K562 (cell line): ENCODE data around the gene GPSM3. TPM values are rescaled to one million over a fixed set of nuclear protein-coding genes. Genes with fewer than 3 reads are reported as not detected.

Experiments used
- BRD9 ChIP-seq: fragments of 450-650 bp; IDR thresholded peaks from 2 replicates; pipeline ENCODE4 v1.6.1; 2018; ENCODE audit warnings: low read depth; ENCODE audit not compliant: partially characterized antibody
- CHD1 ChIP-seq: fragments of 200-600 bp; sonication (generic); IDR thresholded peaks from one replicate; pipeline ENCODE4 v1.6.1; 2012; ENCODE audit warnings: mild to moderate bottlenecking, moderate library complexity, low read length, inconsistent platforms
- EP400 ChIP-seq: fragments of 450-650 bp; IDR thresholded peaks from 2 replicates; pipeline ENCODE4 v1.6.1; 2017; ENCODE audit warnings: antibody characterized with exemption, mild to moderate bottlenecking, moderate library complexity
- HLTF ChIP-seq: fragments of 450-650 bp; IDR thresholded peaks from 2 replicates; pipeline ENCODE4 v1.6.1; 2016
- MIER1 ChIP-seq: fragments of 450-650 bp; IDR thresholded peaks from 2 replicates; pipeline ENCODE4 v1.6.1; 2016; ENCODE audit warnings: antibody characterized with exemption, mild to moderate bottlenecking, low read depth
- NR2C2 ChIP-seq, 2 experiments: fragments of 200-800 bp in 1 of 2; sonication (Bioruptor generic) in 1 of 2; sonication (generic) in 1 of 2; formaldehyde crosslinking in 1 of 2; IDR thresholded peaks; 2 replicates each; pipeline versions ENCODE4 v1.6.1 to v1.8.0; 2016 to 2022; ENCODE audit warnings: mild to moderate bottlenecking in 1 of 2, missing compliant biosample characterization in 1 of 2, missing genetic modification characterization in 1 of 2, missing genetic modification reagents in 1 of 2
- PCBP2 ChIP-seq: fragments of 200-400 bp; formaldehyde crosslinking; IDR thresholded peaks from 2 replicates; pipeline ENCODE4 v1.6.1; 2018; ENCODE audit warnings: low read length, low read depth, mild to moderate bottlenecking, moderate library complexity; ENCODE audit not compliant: poor library complexity, severe bottlenecking
- ZBTB5 ChIP-seq: fragments of 450-650 bp; IDR thresholded peaks from 2 replicates; pipeline ENCODE4 v1.6.1; 2017; ENCODE audit warnings: antibody characterized with exemption
- ZNF121 ChIP-seq: sonication (generic); formaldehyde crosslinking; conservative IDR thresholded peaks from 2 replicates; pipeline ENCODE4 v1.8.0; 2022; ENCODE audit warnings: missing genetic modification reagents
- ZNF263 ChIP-seq: sonication (generic); formaldehyde crosslinking; IDR thresholded peaks from 2 replicates; pipeline ENCODE4 v1.8.0; 2022; ENCODE audit warnings: mild to moderate bottlenecking, missing genetic modification reagents, borderline replicate concordance
- ZNF668 ChIP-seq: fragments of 250-450 bp; sonication (Bioruptor Pico); IDR thresholded peaks from 2 replicates; pipeline ENCODE4 v1.8.0; 2022; ENCODE audit warnings: mild to moderate bottlenecking, inconsistent platforms
- polyA plus RNA-seq, 8 experiments: library from polyadenylated mRNA; depleted of rRNA in 4 of 8; stranded (reverse) in 5 of 8; unstranded in 3 of 8; fragments of >200 nt; fragmentation: Nextera tagmentation in 2 of 8; fragmentation: Illumina TruSeq in 1 of 8; extraction: Ambion mirVana in 2 of 8; extraction: Trizol in 1 of 8; gene quantifications; 2 replicates each; pipeline versions ENCODE4 v1.2.1 to v1.2.3, GENCODE V29; 2011 to 2014; ENCODE audit warnings: inconsistent platforms in 1 of 8, missing spikeins in 1 of 8
- total RNA-seq, 7 experiments: library from RNA; depleted of rRNA in 6 of 7; stranded (reverse); fragments of >200 nt in 6 of 7; fragmentation: Illumina TruSeq in 2 of 7; extraction: Trizol in 2 of 7; gene quantifications; 2 replicates each; pipeline versions ENCODE4 v1.2.1 to v1.2.3, GENCODE V29; 2011 to 2021; ENCODE audit warnings: low replicate concordance in 1 of 7

Gene GPSM3
- total and polyA plus RNA-seq, 9 of the 15 experiments (the other 6 are each of a cell fraction or from before 2014, with no cell fraction given), result 5.3 to 42.6 (median 24.4) TPM

GRCh38 chr6:32175322-32175710 is 17.1 kb downstream of the GPSM3 start (continued):
- TF ChIP-seq ZBTB5 (0 out of 2 replicates have a peak, but pooled peaks have one; percentile 54), MIER1 (0 out of 2 replicates have a peak, but pooled peaks have one; percentile 36), BRD9 (no peak), CHD1 (no peak), NR2C2 (CRISPR knock-in tag; IDR thresholded peaks at IDR 0.05) (peak; percentile 46; the same call in 1 of the 2 replicates), NR2C2 (tag; IDR thresholded peaks at IDR 0.05) (peak; percentile 95), ZNF263 (CRISPR knock-in tag) (peak; percentile 50), PCBP2 (peak; percentile 13), HLTF (peak; percentile 20; the same call in 1 of the 2 replicates), ZNF668 (no peak), EP400 (no peak), ZNF121 (CRISPR knock-in tag) (no peak)
